Neuronal stem cell (in vitro differentiated cells): ENCODE results near the gene FNDC11.
"Not testable (repeated sequence)": the region's sequence is repeated elsewhere in the genome, so short reads cannot be mapped to it uniquely, and the experiment has no call there.

Source experiments
- DNase-seq: peaks from one replicate; pipeline ENCODE4 v3.0.0-alpha.2; 2013; ENCODE audit warnings: low spot score
- H2AFZ ChIP-seq: one replicate; pipeline ENCODE4 v1.6.1; 2013; ENCODE audit warnings: mild to moderate bottlenecking, low read length, inconsistent platforms
- H2AK5ac ChIP-seq: 2 replicates; pipeline ENCODE4 v1.6.1; 2013; ENCODE audit warnings: low read depth, mild to moderate bottlenecking, inconsistent platforms, low read length, moderate library complexity, mixed read lengths
- H2BK120ac ChIP-seq: 2 replicates; pipeline ENCODE4 v1.6.1; 2013; ENCODE audit warnings: low read depth, mild to moderate bottlenecking, inconsistent platforms, low read length, moderate library complexity, mixed read lengths
- H2BK12ac ChIP-seq: one replicate; pipeline ENCODE4 v1.6.1; 2013; ENCODE audit warnings: low read length, inconsistent platforms
- H2BK15ac ChIP-seq: 2 replicates; pipeline ENCODE4 v1.6.1; 2013; ENCODE audit warnings: mild to moderate bottlenecking, low read length, inconsistent platforms, mixed read lengths
- H2BK5ac ChIP-seq: one replicate; pipeline ENCODE4 v1.6.1; 2013; ENCODE audit warnings: inconsistent platforms, mild to moderate bottlenecking, low read length, moderate library complexity
- H3K14ac ChIP-seq: one replicate; pipeline ENCODE4 v1.6.1; 2013; ENCODE audit warnings: low read length, inconsistent platforms
- H3K18ac ChIP-seq: 2 replicates; pipeline ENCODE4 v1.6.1; 2013; ENCODE audit warnings: low read length, inconsistent platforms
- H3K23ac ChIP-seq: 2 replicates; pipeline ENCODE4 v1.6.1; 2013; ENCODE audit warnings: low read depth, mild to moderate bottlenecking, mixed read lengths, low read length, inconsistent platforms; ENCODE audit not compliant: poor library complexity
- H3K27ac ChIP-seq: replicated peaks from 3 replicates; pipeline ENCODE4 v1.5.1; 2013; ENCODE audit warnings: low read length, inconsistent platforms
- H3K27me3 ChIP-seq, 3 experiments: 2 replicates each; pipeline ENCODE4 v1.6.1; 2013; ENCODE audit warnings: low read length in 3 of 3, mild to moderate bottlenecking in 2 of 3, inconsistent platforms in 1 of 3, low read depth in 1 of 3, mixed read lengths in 1 of 3, moderate library complexity in 1 of 3; ENCODE audit not compliant: control insufficient read depth in 3 of 3, insufficient read depth in 3 of 3
- H3K36me3 ChIP-seq, 2 donors: replicated peaks in 1 of 2; 2 replicates each; pipeline ENCODE4 v1.6.1; 2013; ENCODE audit warnings: low read length in 2 of 2; ENCODE audit not compliant: control insufficient read depth in 2 of 2, insufficient read depth in 2 of 2
- H3K4ac ChIP-seq: 2 replicates; pipeline ENCODE4 v1.6.1; 2013; ENCODE audit warnings: inconsistent platforms, mild to moderate bottlenecking, low read length, moderate library complexity
- H3K4me1 ChIP-seq, 2 donors: 1 replicate in 1 of 2; 2 replicates in 1 of 2; pipeline ENCODE4 v1.6.1; 2013; ENCODE audit warnings: low read length in 2 of 2, low read depth in 1 of 2; ENCODE audit not compliant: control insufficient read depth in 2 of 2, insufficient read depth in 1 of 2
- H3K4me2 ChIP-seq: one replicate; pipeline ENCODE4 v1.6.1; 2013; ENCODE audit warnings: mild to moderate bottlenecking, low read length, inconsistent platforms; ENCODE audit not compliant: insufficient read depth, poor library complexity, severe bottlenecking
- H3K4me3 ChIP-seq, 2 donors: 2 replicates each; pipeline ENCODE4 v1.5.1; 2013; ENCODE audit warnings: low read length in 2 of 2, mild to moderate bottlenecking in 2 of 2, inconsistent platforms in 1 of 2, moderate library complexity in 1 of 2
- H3K79me1 ChIP-seq: one replicate; pipeline ENCODE4 v1.6.1; 2013; ENCODE audit warnings: low read depth, mild to moderate bottlenecking, inconsistent platforms, low read length, moderate library complexity
- H3K9ac ChIP-seq: one replicate; pipeline ENCODE4 v1.6.1; 2013; ENCODE audit warnings: mild to moderate bottlenecking, low read depth, low read length, inconsistent platforms; ENCODE audit not compliant: poor library complexity
- H3K9me3 ChIP-seq, 2 donors: replicated peaks in 1 of 2; 2 replicates each; pipeline versions ENCODE3 to v1.6.1; 2013; ENCODE audit warnings: low read length in 2 of 2, mild to moderate bottlenecking in 2 of 2, inconsistent platforms in 1 of 2, low read depth in 1 of 2, mixed read lengths in 1 of 2, moderate library complexity in 1 of 2; ENCODE audit not compliant: control insufficient read depth in 2 of 2, insufficient read depth in 1 of 2
- H4K8ac ChIP-seq: one replicate; pipeline ENCODE4 v1.6.1; 2013; ENCODE audit warnings: low read depth, mild to moderate bottlenecking, inconsistent platforms, low read length, moderate library complexity
- H4K91ac ChIP-seq: one replicate; pipeline ENCODE4 v1.6.1; 2013; ENCODE audit warnings: low read length, low read depth, mild to moderate bottlenecking, inconsistent platforms; ENCODE audit not compliant: poor library complexity
- WGBS, 2 donors: extraction: QIAGEN DNeasy Blood & Tissue Kit; methylation state at CpG; one replicate each; pipeline ENCODE4 v1.1.7; 2013; ENCODE audit warnings: missing lambda C conversion rate in 2 of 2, mixed read lengths in 1 of 2; ENCODE audit not compliant: insufficient read length in 2 of 2, insufficient replicate concordance in 1 of 2; ENCODE audit errors: extremely low coverage in 2 of 2; 5-methylcytosine and 5-hydroxymethylcytosine counted together

FNDC11 gene

GRCh38 chr20:63559485-63560332 is 5.8 kb downstream of the FNDC11 start:
- Histone ChIP-seq H2AK5ac (peak overlapping the region; percentile 92), H3K4ac (peak overlapping the region; percentile 66), H3K23ac (peak overlapping the region; percentile 65), H3K4me1 (peaks cover 9 to 13% of the 10 kb centered on the region in 2 donors)
- H3K9ac ChIP-seq, H2BK5ac ChIP-seq, DNase-seq, H3K27me3 ChIP-seq, H3K27ac ChIP-seq, H3K14ac ChIP-seq, H3K36me3 ChIP-seq, H2BK15ac ChIP-seq, H2BK120ac ChIP-seq, H4K8ac ChIP-seq, H3K4me2 ChIP-seq, H2BK12ac ChIP-seq, H3K18ac ChIP-seq, H3K79me1 ChIP-seq, H4K91ac ChIP-seq, H2AFZ ChIP-seq, H3K4me3 ChIP-seq, H3K9me3 ChIP-seq: not testable (repeated sequence)
- no CpG with 5 or more reads among the region's 31 CpGs for WGBS, 2 donors

GRCh38 chr20:63560333-63560805 is 6.4 kb downstream of the FNDC11 start:
- H2BK15ac ChIP-seq: no peak overlapping the region
- H3K14ac ChIP-seq: no peak overlapping the region
- no peak overlapping the region for H4K91ac ChIP-seq
- H3K4me2 ChIP-seq: no peak overlapping the region
- no peaks in the 10 kb centered on the region for H3K27me3 ChIP-seq
- no peak overlapping the region for H3K4ac ChIP-seq
- H3K18ac ChIP-seq: no peak overlapping the region
- no peak overlapping the region for H2BK120ac ChIP-seq
- H4K8ac ChIP-seq: no peak overlapping the region
- H2BK12ac ChIP-seq: no peak overlapping the region
- H2BK5ac ChIP-seq: no peak overlapping the region
- peaks cover 8 to 11% of the 10 kb centered on the region in 2 donors for H3K4me1 ChIP-seq
- no peak overlapping the region for H3K27ac ChIP-seq
- peak overlapping the region; percentile 65 for H3K23ac ChIP-seq
- H3K4me3 ChIP-seq: no peak overlapping the region
- H3K9ac ChIP-seq: no peak overlapping the region
- H3K9me3 ChIP-seq: no peaks in the 10 kb centered on the region
- DNase-seq: no peak
- H3K36me3 ChIP-seq: no peaks in the 10 kb centered on the region
- H3K79me1 ChIP-seq: peaks cover 3% of the 10 kb centered on the region
- H2AK5ac ChIP-seq: peak overlapping the region; percentile 92
- no peak overlapping the region for H2AFZ ChIP-seq
- WGBS, 2 donors: no CpG with 5 or more reads among the region's 16 CpGs

- H2BK12ac ChIP-seq: peak overlapping the region; percentile 10
- peaks cover 1% of the 10 kb centered on the region for H3K79me1 ChIP-seq
These were observed 7.1 kb downstream of the FNDC11 start for GRCh38 chr20:63560856-63561609.

More at GRCh38 chr20:63560856-63561609, 7.1 kb downstream of the FNDC11 start:
- no peak overlapping the region for H3K4ac ChIP-seq
- DNase-seq: no peak
- no peak overlapping the region for H3K27ac ChIP-seq
- H2AK5ac ChIP-seq: peak overlapping the region; percentile 81
- peak overlapping the region; percentile 38 for H3K18ac ChIP-seq
- H3K9ac ChIP-seq: no peak overlapping the region
- peak overlapping the region; percentile 65 for H3K23ac ChIP-seq
- H3K9me3 ChIP-seq: no peaks in the 10 kb centered on the region
- H3K27me3 ChIP-seq: no peaks in the 10 kb centered on the region
- no peak overlapping the region for H4K8ac ChIP-seq
- H3K14ac ChIP-seq: peak overlapping the region; percentile 89
- H2BK120ac ChIP-seq: no peak overlapping the region
- peak overlapping the region in 1 of 2 donors; percentile 37 for H3K4me3 ChIP-seq
- no peak overlapping the region for H2AFZ ChIP-seq
- H2BK5ac ChIP-seq: no peak overlapping the region
- H3K4me2 ChIP-seq: no peak overlapping the region
- whole genome bisulfite sequencing, 2 donors: no CpG with 5 or more reads among the region's 26 CpGs
- no peaks in the 10 kb centered on the region for H3K36me3 ChIP-seq
- peaks cover 8 to 10% of the 10 kb centered on the region in 2 donors for H3K4me1 ChIP-seq
- H2BK15ac ChIP-seq: no peak overlapping the region
- H4K91ac ChIP-seq: no peak overlapping the region
